PFSK-1 (cell line): ENCODE results near the gene LACC1.

Experiments
- FOXP2 ChIP-seq: optimal IDR thresholded peaks from 2 replicates; pipeline ENCODE3; 2011; ENCODE audit warnings: borderline replicate concordance, control low read depth, inconsistent platforms; ENCODE audit not compliant: insufficient read depth; ENCODE audit errors: extremely low read length, extremely low read depth
- POLR2AphosphoS5 ChIP-seq: IDR thresholded peaks from 2 replicates; pipeline ENCODE4 v1.6.1; 2012; ENCODE audit warnings: low read depth, mild to moderate bottlenecking, control low read depth, low read length, moderate library complexity
- SIN3A ChIP-seq: IDR thresholded peaks from 2 replicates; pipeline ENCODE4 v1.6.1; 2012; ENCODE audit warnings: mild to moderate bottlenecking, low read length, moderate library complexity, borderline replicate concordance; ENCODE audit not compliant: insufficient read depth
- TAF1 ChIP-seq: IDR thresholded peaks from 2 replicates; pipeline ENCODE4 v1.6.1; 2012; ENCODE audit warnings: low read length, control low read depth, borderline replicate concordance; ENCODE audit not compliant: insufficient read depth
- TF ChIP-seq, protein P1 (sequence below), 2 experiments: IDR thresholded peaks; 2 replicates each; pipeline versions ENCODE4 v1.6.1 to v1.8.0; 2011 to 2012; ENCODE audit warnings: low read depth in 2 of 2, low read length in 2 of 2, control low read depth in 1 of 2, inconsistent platforms in 1 of 2, mild to moderate bottlenecking in 1 of 2, moderate library complexity in 1 of 2; ENCODE audit not compliant: insufficient read depth in 1 of 2

- TF ChIP-seq TAF1 = no peak
- TF ChIP-seq, protein P1, sequence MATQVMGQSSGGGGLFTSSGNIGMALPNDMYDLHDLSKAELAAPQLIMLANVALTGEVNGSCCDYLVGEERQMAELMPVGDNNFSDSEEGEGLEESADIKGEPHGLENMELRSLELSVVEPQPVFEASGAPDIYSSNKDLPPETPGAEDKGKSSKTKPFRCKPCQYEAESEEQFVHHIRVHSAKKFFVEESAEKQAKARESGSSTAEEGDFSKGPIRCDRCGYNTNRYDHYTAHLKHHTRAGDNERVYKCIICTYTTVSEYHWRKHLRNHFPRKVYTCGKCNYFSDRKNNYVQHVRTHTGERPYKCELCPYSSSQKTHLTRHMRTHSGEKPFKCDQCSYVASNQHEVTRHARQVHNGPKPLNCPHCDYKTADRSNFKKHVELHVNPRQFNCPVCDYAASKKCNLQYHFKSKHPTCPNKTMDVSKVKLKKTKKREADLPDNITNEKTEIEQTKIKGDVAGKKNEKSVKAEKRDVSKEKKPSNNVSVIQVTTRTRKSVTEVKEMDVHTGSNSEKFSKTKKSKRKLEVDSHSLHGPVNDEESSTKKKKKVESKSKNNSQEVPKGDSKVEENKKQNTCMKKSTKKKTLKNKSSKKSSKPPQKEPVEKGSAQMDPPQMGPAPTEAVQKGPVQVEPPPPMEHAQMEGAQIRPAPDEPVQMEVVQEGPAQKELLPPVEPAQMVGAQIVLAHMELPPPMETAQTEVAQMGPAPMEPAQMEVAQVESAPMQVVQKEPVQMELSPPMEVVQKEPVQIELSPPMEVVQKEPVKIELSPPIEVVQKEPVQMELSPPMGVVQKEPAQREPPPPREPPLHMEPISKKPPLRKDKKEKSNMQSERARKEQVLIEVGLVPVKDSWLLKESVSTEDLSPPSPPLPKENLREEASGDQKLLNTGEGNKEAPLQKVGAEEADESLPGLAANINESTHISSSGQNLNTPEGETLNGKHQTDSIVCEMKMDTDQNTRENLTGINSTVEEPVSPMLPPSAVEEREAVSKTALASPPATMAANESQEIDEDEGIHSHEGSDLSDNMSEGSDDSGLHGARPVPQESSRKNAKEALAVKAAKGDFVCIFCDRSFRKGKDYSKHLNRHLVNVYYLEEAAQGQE (IDR thresholded peaks at IDR 0.05; ENCODE audit: insufficient read depth in 1 of 2, low read depth in 2 of 2, low read length in 2 of 2) = no peak
- no peak for TF ChIP-seq POLR2AphosphoS5
- TF ChIP-seq SIN3A = no peak
- TF ChIP-seq FOXP2 = no peak
Observed at GRCh38 chr13:43861863-43862262, 17.8 kb upstream of the LACC1 start.
